GM23248 (cell line): ENCODE measurements around the gene SPATA9. TPM values are rescaled to one million over a fixed set of nuclear protein-coding genes. Genes with fewer than 3 reads are reported as not detected.

Experiments
- DNase-seq: peaks from one replicate; pipeline ENCODE4 v3.0.0-alpha.2; 2015
- H2AFZ ChIP-seq: fragments of 200-600 bp; sonication (generic); 2 replicates; pipeline ENCODE4 v1.6.1; 2016; ENCODE audit warnings: antibody characterized with exemption
- H3F3A ChIP-seq: fragments of 200-600 bp; sonication (generic); 2 replicates; pipeline ENCODE4 v1.6.1; 2016; ENCODE audit warnings: mild to moderate bottlenecking, antibody characterized with exemption, mixed run types; ENCODE audit not compliant: insufficient read depth
- H3K27ac ChIP-seq: fragments of 200-600 bp; sonication (generic); 2 replicates; pipeline ENCODE4 v1.5.1; 2016; ENCODE audit warnings: mild to moderate bottlenecking
- H3K27me3 ChIP-seq: fragments of 200-600 bp; sonication (generic); replicated peaks from 2 replicates; pipeline ENCODE4 v1.6.1; 2016; ENCODE audit warnings: mild to moderate bottlenecking; ENCODE audit not compliant: insufficient read depth
- H3K36me3 ChIP-seq: fragments of 200-600 bp; sonication (generic); 2 replicates; pipeline ENCODE4 v1.6.1; 2016; ENCODE audit warnings: low read depth, mild to moderate bottlenecking
- H3K4me1 ChIP-seq: fragments of 200-600 bp; sonication (generic); 2 replicates; pipeline ENCODE4 v1.6.1; 2016; ENCODE audit warnings: mild to moderate bottlenecking; ENCODE audit not compliant: insufficient read depth
- H3K4me2 ChIP-seq: fragments of 200-600 bp; sonication (generic); one replicate; pipeline ENCODE4 v1.6.1; 2016; ENCODE audit warnings: mild to moderate bottlenecking; ENCODE audit not compliant: unreplicated experiment
- H3K4me3 ChIP-seq: fragments of 200-600 bp; sonication (generic); 2 replicates; pipeline ENCODE4 v1.5.1; 2016; ENCODE audit warnings: mild to moderate bottlenecking
- H3K79me2 ChIP-seq: fragments of 200-600 bp; sonication (generic); 2 replicates; pipeline ENCODE4 v1.6.1; 2016; ENCODE audit warnings: mild to moderate bottlenecking; ENCODE audit not compliant: insufficient read depth
- H3K9ac ChIP-seq: fragments of 200-600 bp; sonication (generic); 2 replicates; pipeline ENCODE4 v1.6.1; 2016; ENCODE audit warnings: mild to moderate bottlenecking
- H3K9me2 ChIP-seq: fragments of 200-600 bp; sonication (generic); 2 replicates; pipeline ENCODE4 v1.6.1; 2016; ENCODE audit warnings: mixed run types, mild to moderate bottlenecking, moderate library complexity; ENCODE audit not compliant: insufficient read depth
- H3K9me3 ChIP-seq: fragments of 200-600 bp; sonication (generic); one replicate; pipeline ENCODE4 v1.6.1; 2017; ENCODE audit warnings: low read depth
- H4K20me1 ChIP-seq: fragments of 200-600 bp; sonication (generic); 2 replicates; pipeline ENCODE4 v1.6.0; 2016; ENCODE audit not compliant: insufficient read depth
- EZH2 ChIP-seq: fragments of 200-600 bp; sonication (generic); IDR thresholded peaks from 2 replicates; pipeline ENCODE4 v1.6.1; 2018; ENCODE audit warnings: antibody characterized with exemption, mild to moderate bottlenecking; ENCODE audit not compliant: insufficient read depth, poor library complexity, severe bottlenecking
- EZH2phosphoT487 ChIP-seq: fragments of 200-600 bp; sonication (generic); IDR thresholded peaks from 2 replicates; pipeline ENCODE4 v1.6.1; 2018; ENCODE audit warnings: antibody characterized with exemption, moderate library complexity, mild to moderate bottlenecking, low read depth; ENCODE audit not compliant: insufficient read depth
- WGBS, 2 experiments: methylation state at CpG; one replicate each; pipeline ENCODE4 v1.1.6; 2015 to 2017; ENCODE audit warnings: low lambda C conversion rate in 2 of 2, low coverage in 1 of 2; ENCODE audit errors: missing lambda C conversion rate in 2 of 2; 5-methylcytosine and 5-hydroxymethylcytosine counted together
- in situ Hi-C: fragments of 300-500 bp; cut with MboI; formaldehyde crosslinking; loops from 2 replicates; pipeline ENCODE4 v1.15.0; 2020
- polyA plus RNA-seq: library from polyadenylated mRNA; unstranded; fragments of >200 nt; fragmentation: Nextera tagmentation; extraction: Ambion mirVana; gene quantifications from 2 replicates; pipeline ENCODE4 v1.2.1, GENCODE V29; 2016
- total RNA-seq: library from RNA; depleted of rRNA; stranded (reverse); fragments of >200 nt; shearing (Covaris generic); gene quantifications from 2 replicates; pipeline ENCODE4 v1.2.3, GENCODE V29; 2014

Gene SPATA9
- total and polyA plus RNA-seq, 2 experiments from 2014 or later: 0.22 to 0.96 TPM

DNA sequence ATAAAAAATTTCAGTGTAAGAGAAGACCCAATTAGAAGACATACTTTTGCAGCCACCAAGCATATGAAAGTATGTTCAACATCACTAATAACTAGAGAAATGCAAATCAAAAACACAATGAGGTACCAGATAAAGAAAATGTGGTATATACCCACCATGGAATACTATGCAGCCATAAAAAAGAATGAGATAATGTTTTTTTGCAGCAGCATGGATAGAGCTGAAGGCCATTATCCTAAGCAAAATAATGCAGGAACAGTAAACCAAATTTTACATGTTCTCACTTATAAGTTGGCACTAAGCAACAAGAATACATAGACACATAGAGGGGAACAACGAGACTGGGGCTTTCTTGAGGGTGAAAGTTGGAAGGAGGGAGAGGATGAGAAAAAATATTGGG is 6.9 kb upstream of the SPATA9 start:
- H2AFZ ChIP-seq: no peak overlapping the region
- in situ Hi-C loops: no loop called here
- no peaks in the 10 kb centered on the region for H4K20me1 ChIP-seq

DNA sequence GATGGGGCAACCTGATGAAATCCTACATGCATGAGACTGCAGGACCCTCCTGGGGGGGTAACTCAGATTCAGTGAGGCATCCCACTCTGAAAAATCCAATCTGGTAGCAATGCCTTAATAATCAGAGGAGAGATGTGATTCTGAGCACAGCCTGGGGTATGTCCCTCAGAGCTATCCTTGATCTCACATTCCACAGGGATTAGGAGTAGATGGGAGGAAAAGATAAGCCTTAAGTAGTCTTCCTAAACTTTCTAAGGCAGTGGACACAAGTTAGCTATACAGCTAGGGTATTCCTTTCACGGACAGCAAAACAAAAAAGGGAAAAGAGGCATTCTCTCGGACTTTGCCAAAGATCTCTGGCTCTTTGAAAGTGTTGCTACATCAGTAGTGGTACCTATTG is 3.9 kb upstream of the SPATA9 start:
- Histone ChIP-seq H3K79me2 (no peaks in the 10 kb centered on the region), H3K9me3 (no peaks in the 10 kb centered on the region), H4K20me1 (no peaks in the 10 kb centered on the region), H3K27ac (no peak overlapping the region), H3K9ac (no peak overlapping the region), H3K4me3 (no peak overlapping the region), H3K36me3 (no peaks in the 10 kb centered on the region), H3K9me2 (no peaks in the 10 kb centered on the region), H3K27me3 (no peaks in the 10 kb centered on the region), H2AFZ (no peak overlapping the region), H3F3A (no peaks in the 10 kb centered on the region), H3K4me2 (no peak overlapping the region), H3K4me1 (no peaks in the 10 kb centered on the region)
- 64 to 67% methylated on average over 2 of the region's 2 CpGs for WGBS, 2 experiments
- DNase-seq: peak; percentile 9
- TF ChIP-seq EZH2 (no peak), EZH2phosphoT487 (no peak)
- in situ Hi-C loops: no loop called here

More for the DNA sequence above, 6.9 kb upstream of the SPATA9 start:
- DNase-seq: no peak
- H3K9ac ChIP-seq: no peak overlapping the region
- no peaks in the 10 kb centered on the region for H3F3A ChIP-seq
- WGBS, 2 experiments: 50 to 52% methylated on average over 1 of the region's 1 CpG
- no peak overlapping the region for H3K27ac ChIP-seq
- TF ChIP-seq EZH2 (no peak), EZH2phosphoT487 (no peak)
- no peaks in the 10 kb centered on the region for H3K79me2 ChIP-seq
- no peak overlapping the region for H3K4me3 ChIP-seq
- no peak overlapping the region for H3K4me2 ChIP-seq
- no peaks in the 10 kb centered on the region for H3K9me2 ChIP-seq
- no peaks in the 10 kb centered on the region for H3K27me3 ChIP-seq
- no peaks in the 10 kb centered on the region for H3K36me3 ChIP-seq
- no peaks in the 10 kb centered on the region for H3K9me3 ChIP-seq
- no peaks in the 10 kb centered on the region for H3K4me1 ChIP-seq

DNA sequence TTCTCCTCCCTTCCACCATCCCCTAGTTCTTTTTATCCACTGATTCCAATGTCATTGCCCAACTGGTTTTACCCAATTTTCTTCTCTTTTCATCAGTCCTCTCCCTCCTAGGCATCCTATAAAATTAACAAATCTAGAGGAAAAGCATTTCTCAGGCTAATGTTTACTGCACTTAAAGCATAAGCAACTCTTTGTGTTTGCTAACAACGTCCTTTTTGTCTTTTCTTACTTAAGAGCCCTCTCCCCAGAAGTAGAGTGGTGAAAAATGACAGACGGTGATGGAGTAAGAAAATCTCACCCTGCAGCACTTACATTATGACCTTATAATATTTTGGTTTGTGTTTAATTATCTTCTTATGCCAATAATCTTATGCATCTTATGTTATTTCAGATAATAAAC is 1.6 kb upstream of the SPATA9 start:
- Histone ChIP-seq H4K20me1 (no peaks in the 10 kb centered on the region), H3K79me2 (no peaks in the 10 kb centered on the region), H3K4me1 (no peaks in the 10 kb centered on the region), H3K9ac (no peak overlapping the region), H3K36me3 (no peaks in the 10 kb centered on the region), H3K27ac (no peak overlapping the region), H3K9me2 (no peaks in the 10 kb centered on the region), H3K27me3 (no peaks in the 10 kb centered on the region), H3K9me3 (no peaks in the 10 kb centered on the region), H3K4me3 (no peak overlapping the region), H3F3A (no peaks in the 10 kb centered on the region), H2AFZ (no peak overlapping the region), H3K4me2 (no peak overlapping the region)
- in situ Hi-C loops: no loop called here
- 85 to 86% methylated on average over 2 of the region's 2 CpGs for WGBS, 2 experiments
- DNase-seq: no peak
- TF ChIP-seq EZH2 (no peak), EZH2phosphoT487 (no peak)

- H3K27ac ChIP-seq: no peak overlapping the region
- no peaks in the 10 kb centered on the region for H3K9me3 ChIP-seq
- H2AFZ ChIP-seq: no peak overlapping the region
- whole genome bisulfite sequencing, 2 experiments: 92 to 95% methylated on average over 3 of the region's 3 CpGs
- H3K4me2 ChIP-seq: no peak overlapping the region
- H4K20me1 ChIP-seq: no peaks in the 10 kb centered on the region
- no peaks in the 10 kb centered on the region for H3K27me3 ChIP-seq
- H3K4me3 ChIP-seq: no peak overlapping the region
- TF ChIP-seq EZH2phosphoT487 (no peak), EZH2 (no peak)
- H3K4me1 ChIP-seq: peaks cover 23% of the 10 kb centered on the region
- no peaks in the 10 kb centered on the region for H3K36me3 ChIP-seq
- H3K79me2 ChIP-seq: no peaks in the 10 kb centered on the region
- no peaks in the 10 kb centered on the region for H3K9me2 ChIP-seq
- no peak overlapping the region for H3K9ac ChIP-seq
- no peak for DNase-seq
- 0 out of 2 replicates have a peak, but pooled peaks cover 4% of the 10 kb centered on the region for H3F3A ChIP-seq
- in situ Hi-C loops: no loop called here
Observed at GRCh38 chr5:95673081-95673480, 9.7 kb downstream of the SPATA9 start.

DNA sequence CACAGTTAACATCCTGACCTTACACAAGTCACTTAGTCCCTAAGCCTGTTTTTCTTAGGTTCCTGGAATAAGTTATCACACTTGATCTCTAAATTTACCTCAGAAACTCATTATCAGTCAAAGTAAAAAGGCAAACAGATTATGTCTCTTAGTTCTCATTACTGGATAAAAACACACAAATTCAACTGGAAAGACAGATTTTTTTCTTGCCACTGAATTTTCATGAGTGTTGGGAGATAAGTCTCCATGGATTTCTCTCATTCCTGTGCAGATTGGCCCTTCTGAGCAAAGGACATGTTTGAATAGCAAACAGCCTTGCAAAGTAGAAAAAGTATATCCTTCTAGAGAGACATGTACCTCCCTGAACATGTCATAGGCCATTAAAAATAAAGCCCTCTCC is 10.2 kb downstream of the SPATA9 start:
- no peaks in the 10 kb centered on the region for H3K36me3 ChIP-seq
- no peak overlapping the region for H2AFZ ChIP-seq
- 0 out of 2 replicates have a peak, but pooled peaks cover 4% of the 10 kb centered on the region for H3F3A ChIP-seq
- no peaks in the 10 kb centered on the region for H3K27me3 ChIP-seq
- H3K9me2 ChIP-seq: no peaks in the 10 kb centered on the region
- no peaks in the 10 kb centered on the region for H3K9me3 ChIP-seq
- no peaks in the 10 kb centered on the region for H4K20me1 ChIP-seq
- no peak overlapping the region for H3K4me2 ChIP-seq
- no peaks in the 10 kb centered on the region for H3K79me2 ChIP-seq
- no peak overlapping the region for H3K4me3 ChIP-seq
- peaks cover 23% of the 10 kb centered on the region for H3K4me1 ChIP-seq
- DNase-seq: no peak
- H3K9ac ChIP-seq: no peak overlapping the region
- TF ChIP-seq EZH2phosphoT487 (no peak), EZH2 (no peak)
- in situ Hi-C loops: no loop called here
- no peak overlapping the region for H3K27ac ChIP-seq
